HG02852 (cell line): Measurements from ENCODE around the gene UNC79.
"Not testable (repeated sequence)": the region's sequence is repeated elsewhere in the genome, so short reads cannot be mapped to it uniquely, and the experiment has no call there.

ENCODE experiments used
- ATAC-seq: cut with Tn5 transposase; IDR thresholded peaks from one replicate; pipeline ENCODE4 v1.9.1; 2021; ENCODE audit warnings: mild to moderate bottlenecking, moderate library complexity; ENCODE audit not compliant: unreplicated experiment

The UNC79 gene

GRCh38 chr14:93430315-93431035, at the start of gene UNC79:
UNC79 (plus strand) TSS chr14:93430939; CDS start chr14:93431030, 91 bp downstream.
- ATAC-seq: no peak

GRCh38 chr14:93381644-93382043, 49.1 kb upstream of the UNC79 start:
- peak; percentile 78 for ATAC-seq

GRCh38 chr14:93384256-93384655, 46.5 kb upstream of the UNC79 start:
- not testable (repeated sequence) for ATAC-seq

- no peak for ATAC-seq
These were observed 35.5 kb upstream of the UNC79 start for GRCh38 chr14:93395231-93395630.

GRCh38 chr14:93396456-93396855, 34.3 kb upstream of the UNC79 start:
- no peak for ATAC-seq

GRCh38 chr14:93398491-93398890, 32.2 kb upstream of the UNC79 start:
- ATAC-seq: no peak

GRCh38 chr14:93402951-93403350, 27.8 kb upstream of the UNC79 start:
- ATAC-seq: no peak

- ATAC-seq: no peak
These were observed 20.7 kb upstream of the UNC79 start for GRCh38 chr14:93410021-93410420.

GRCh38 chr14:93410893-93411292, 19.8 kb upstream of the UNC79 start:
- ATAC-seq: no peak

- ATAC-seq: not testable (repeated sequence)
These were observed 5.6 kb upstream of the UNC79 start for GRCh38 chr14:93425136-93425535.

- ATAC-seq: no peak
These were observed 4.0 kb upstream of the UNC79 start for GRCh38 chr14:93426750-93427149.

GRCh38 chr14:93431036-93431670, 414 bp downstream of the UNC79 start:
- ATAC-seq: no peak

GRCh38 chr14:93454224-93454623, 23.5 kb downstream of the UNC79 start:
- ATAC-seq: no peak

GRCh38 chr14:93456356-93456755, 25.6 kb downstream of the UNC79 start:
- ATAC-seq: no peak

GRCh38 chr14:93458234-93458633, 27.5 kb downstream of the UNC79 start:
- no peak for ATAC-seq

GRCh38 chr14:93462479-93462878, 31.7 kb downstream of the UNC79 start:
- no peak for ATAC-seq

GRCh38 chr14:93464271-93464670, 33.5 kb downstream of the UNC79 start:
- no peak for ATAC-seq

GRCh38 chr14:93475471-93475870, 44.7 kb downstream of the UNC79 start:
- no peak for ATAC-seq

- no peak for ATAC-seq
These were observed 45.6 kb downstream of the UNC79 start for GRCh38 chr14:93476305-93476704.

GRCh38 chr14:93479074-93479473, 48.3 kb downstream of the UNC79 start:
- not testable (repeated sequence) for ATAC-seq

- ATAC-seq: no peak
These were observed 50.1 kb downstream of the UNC79 start for GRCh38 chr14:93480867-93481266.

- no peak for ATAC-seq
These were observed 51.0 kb downstream of the UNC79 start for GRCh38 chr14:93481758-93482157.

GRCh38 chr14:93490001-93490400, 59.3 kb downstream of the UNC79 start:
- ATAC-seq: no peak
